Spleen (tissue), 11 donors: ENCODE measurements around the gene MCC. TPM values are rescaled to one million over a fixed set of nuclear protein-coding genes. Genes with fewer than 3 reads are reported as not detected.

ENCODE experiments used
- DNase-seq: peaks from one replicate; pipeline ENCODE4 v3.0.0-alpha.2; 2020
- H3K27ac ChIP-seq, 8 donors: fragments of 200-600 bp; sonication (generic) in 7 of 8; 1 replicate in 4 of 8; 2 replicates in 4 of 8; pipeline versions ENCODE4 v1.5.0 to v1.8.0; 2016 to 2021; ENCODE audit warnings: inconsistent platforms in 4 of 8, mild to moderate bottlenecking in 4 of 8, moderate library complexity in 1 of 8
- H3K27me3 ChIP-seq, 7 donors: fragments of 200-600 bp; sonication (generic) in 6 of 7; replicated peaks in 1 of 7; 1 replicate in 4 of 7; 2 replicates in 3 of 7; pipeline versions ENCODE4 v1.5.0 to v1.8.0; 2016 to 2021; ENCODE audit warnings: inconsistent platforms in 3 of 7, mild to moderate bottlenecking in 1 of 7
- H3K36me3 ChIP-seq, 6 donors: fragments of 200-600 bp; sonication (generic) in 5 of 6; 1 replicate in 4 of 6; 2 replicates in 2 of 6; pipeline versions ENCODE4 v1.5.0 to v1.8.0; 2016 to 2021; ENCODE audit warnings: inconsistent platforms in 2 of 6
- H3K4me1 ChIP-seq, 6 donors: fragments of 200-600 bp; sonication (generic) in 5 of 6; 1 replicate in 3 of 6; 2 replicates in 3 of 6; pipeline versions ENCODE4 v1.5.0 to v1.8.0; 2016 to 2021; ENCODE audit warnings: inconsistent platforms in 3 of 6
- H3K4me3 ChIP-seq, 8 donors: fragments of 200-600 bp; sonication (generic) in 7 of 8; 1 replicate in 4 of 8; 2 replicates in 4 of 8; pipeline versions ENCODE4 v1.5.0 to v1.8.0; 2016 to 2021; ENCODE audit warnings: inconsistent platforms in 4 of 8, mild to moderate bottlenecking in 4 of 8, moderate library complexity in 2 of 8
- H3K9me3 ChIP-seq, 8 donors: fragments of 200-600 bp; sonication (generic) in 7 of 8; 1 replicate in 4 of 8; 2 replicates in 4 of 8; pipeline versions ENCODE4 v1.5.0 to v1.8.0; 2016 to 2021; ENCODE audit warnings: inconsistent platforms in 4 of 8
- CTCF ChIP-seq, 11 experiments: fragments of 200-600 bp in 7 of 11; fragments of 450-650 bp in 4 of 11; sonication (generic) in 4 of 11; IDR thresholded peaks in 8 of 11; conservative IDR thresholded peaks in 3 of 11; 1 replicate in 7 of 11; 2 replicates in 4 of 11; pipeline versions ENCODE4 v1.4.0 to v1.8.0; 2016 to 2021; ENCODE audit warnings: antibody characterized with exemption in 11 of 11, inconsistent platforms in 4 of 11, mild to moderate bottlenecking in 1 of 11
- POLR2A ChIP-seq, 3 donors: fragments of 450-650 bp; IDR thresholded peaks; one replicate each; pipeline ENCODE4 v1.5.1; 2017; ENCODE audit warnings: antibody characterized with exemption in 3 of 3, mild to moderate bottlenecking in 1 of 3
- POLR2AphosphoS5 ChIP-seq, 3 donors: sonication (generic); formaldehyde crosslinking; IDR thresholded peaks; one replicate each; pipeline ENCODE4 v1.5.1; 2017; ENCODE audit warnings: antibody characterized with exemption in 3 of 3
- WGBS, 5 donors: extraction: QIAGEN DNeasy Blood & Tissue Kit in 3 of 5; methylation state at CpG; one replicate each; pipeline versions ENCODE4 v1.1.5 to v1.1.7; 2013 to 2018; 5-methylcytosine and 5-hydroxymethylcytosine counted together
- intact Hi-C: fragments of 100-400 bp; cut with DNase I; formaldehyde crosslinking; loops from one replicate; pipeline ENCODE4 v1.15.0; 2023; ENCODE audit warnings: low total_unique reads
- polyA plus RNA-seq, 3 donors: library from polyadenylated mRNA; stranded (reverse); fragments of 200-250 nt; gene quantifications; one replicate each; pipeline ENCODE4 v1.2.1, GENCODE V29; 2013
- total RNA-seq, 7 donors: library from RNA; depleted of rRNA in 3 of 7; stranded (reverse); fragments of >200 nt in 3 of 7; fragmentation: NEBNext Ultra II Directional in 4 of 7; extraction: Animal tissue kit (Norgen Biotek cat#: 25700) in 4 of 7; gene quantifications; one replicate each; pipeline versions ENCODE4 v1.1.0 to v1.2.1, GENCODE V29; 2016 to 2021
- donor health status: healthy with polysubstance abuse.
- donor health status: DM: no; HTN: no; CAD: no; lungs with moderate emphysema.
- donor health status: DM: no; HTN: no; CAD: no.
- donor health status: Bipolar disorder and iron deficiency.
- donor health status: healthy.
- donor health status: DM: no; HTN: no; CAD: no.
- donor health status: DM: yes; HTN: yes; CAD: no.

MCC gene
- total and polyA plus RNA-seq, 10 donors: 1.3 to 32.8 (median 15.8) TPM

GRCh38 chr5:113361701-113362100 lies 126.6 kb downstream of the MCC start:
- Histone ChIP-seq H3K4me1 (no peaks in the 10 kb centered on the region), H3K36me3 (no peaks in the 10 kb centered on the region), H3K9me3 (peaks cover 0 to 28% (median 20%) of the 10 kb centered on the region in 8 donors), H3K27ac (no peak overlapping the region), H3K4me3 (no peak overlapping the region), H3K27me3 (no peaks in the 10 kb centered on the region)
- DNase-seq: no peak
- intact Hi-C loops: no loop called here
- 90 to 100% (median 95%) methylated on average over 1 of the region's 1 CpG for WGBS, 5 donors
- TF ChIP-seq CTCF (IDR thresholded peaks at IDR 0.05 in 8 of 11, conservative IDR thresholded peaks at IDR 0.05 in 3 of 11) (no peak), POLR2AphosphoS5 (IDR thresholded peaks at IDR 0.05) (no peak), POLR2A (IDR thresholded peaks at IDR 0.05) (no peak)

GRCh38 chr5:113359419-113359818 lies 128.8 kb downstream of the MCC start:
- no peak overlapping the region for H3K4me3 ChIP-seq
- intact Hi-C loops: no loop called here
- no peaks in the 10 kb centered on the region for H3K36me3 ChIP-seq
- peaks cover 0 to 14% (median 7%) of the 10 kb centered on the region in 8 donors for H3K9me3 ChIP-seq
- H3K27ac ChIP-seq: no peak overlapping the region
- DNase-seq: no peak
- H3K4me1 ChIP-seq: no peaks in the 10 kb centered on the region
- TF ChIP-seq POLR2A (IDR thresholded peaks at IDR 0.05): no peak
- TF ChIP-seq CTCF (IDR thresholded peaks at IDR 0.05 in 8 of 11, conservative IDR thresholded peaks at IDR 0.05 in 3 of 11): no peak
- TF ChIP-seq POLR2AphosphoS5 (IDR thresholded peaks at IDR 0.05): no peak
- H3K27me3 ChIP-seq: no peaks in the 10 kb centered on the region

- TF ChIP-seq CTCF (IDR thresholded peaks at IDR 0.05 in 8 of 11, conservative IDR thresholded peaks at IDR 0.05 in 3 of 11) (no peak), POLR2A (IDR thresholded peaks at IDR 0.05) (no peak), POLR2AphosphoS5 (IDR thresholded peaks at IDR 0.05) (no peak)
These were observed 129.6 kb downstream of the MCC start for GRCh38 chr5:113358696-113359095.

GRCh38 chr5:113357696-113358476 lies 130.4 kb downstream of the MCC start:
- Histone ChIP-seq H3K36me3 (no peaks in the 10 kb centered on the region), H3K27me3 (no peaks in the 10 kb centered on the region), H3K4me1 (no peaks in the 10 kb centered on the region), H3K9me3 (no peaks in the 10 kb centered on the region), H3K27ac (no peak overlapping the region), H3K4me3 (no peak overlapping the region)
- no peak for DNase-seq
- WGBS, 5 donors: 63 to 81% (median 65%) methylated on average over 3 of the region's 3 CpGs
- no peak for TF ChIP-seq CTCF (IDR thresholded peaks at IDR 0.05 in 8 of 11, conservative IDR thresholded peaks at IDR 0.05 in 3 of 11)
- no peak for TF ChIP-seq POLR2A (IDR thresholded peaks at IDR 0.05)
- TF ChIP-seq POLR2AphosphoS5 (IDR thresholded peaks at IDR 0.05): no peak
- intact Hi-C loops: no loop called here

More at GRCh38 chr5:113358696-113359095, 129.6 kb downstream of the MCC start:
- H3K4me1 ChIP-seq: no peaks in the 10 kb centered on the region
- no peak overlapping the region for H3K27ac ChIP-seq
- no peak for DNase-seq
- H3K36me3 ChIP-seq: no peaks in the 10 kb centered on the region
- H3K4me3 ChIP-seq: no peak overlapping the region
- no peaks in the 10 kb centered on the region for H3K27me3 ChIP-seq
- WGBS, 5 donors: 73 to 82% (median 76%) methylated on average over 3 of the region's 3 CpGs
- peaks cover 0 to 7% (median under 1%) of the 10 kb centered on the region in 8 donors for H3K9me3 ChIP-seq
- intact Hi-C loops: no loop called here
